GM20431 (cell line): Measurements from ENCODE around the gene LDLRAD3.

Experiments used
- in situ Hi-C: fragments of 300-500 bp; cut with MseI, MboI; formaldehyde crosslinking; loops from one replicate; pipeline ENCODE4 v1.15.0; 2020; ENCODE audit warnings: low sequenced_read_pairs; ENCODE audit not compliant: unreplicated experiment

Gene LDLRAD3

GRCh38 chr11:36092314-36093030 lies 148.6 kb downstream of the LDLRAD3 start:
- in situ Hi-C loops: no loop called here

- in situ Hi-C loops: no loop called here
Observed at GRCh38 chr11:36093548-36093947, 149.7 kb downstream of the LDLRAD3 start.

GRCh38 chr11:36094164-36094563 lies 150.3 kb downstream of the LDLRAD3 start:
- in situ Hi-C loops: no loop called here

- in situ Hi-C loops: no loop called here
Observed at GRCh38 chr11:36095716-36096115, 151.9 kb downstream of the LDLRAD3 start.

GRCh38 chr11:36097219-36097650 lies 153.4 kb downstream of the LDLRAD3 start:
- in situ Hi-C loops: no loop called here

- in situ Hi-C loops: no loop called here
Observed at GRCh38 chr11:36098087-36098486, 154.2 kb downstream of the LDLRAD3 start.

- in situ Hi-C loops: no loop called here
Observed at GRCh38 chr11:36098853-36099375, 155.1 kb downstream of the LDLRAD3 start.

GRCh38 chr11:36101466-36101865 lies 157.6 kb downstream of the LDLRAD3 start:
- in situ Hi-C loops: no loop called here

- in situ Hi-C loops: no loop called here
Observed at GRCh38 chr11:36102868-36103267, 159.0 kb downstream of the LDLRAD3 start.

GRCh38 chr11:36103933-36104530 lies 160.2 kb downstream of the LDLRAD3 start:
- in situ Hi-C loops: no loop called here

GRCh38 chr11:36104660-36104992 lies 160.8 kb downstream of the LDLRAD3 start:
- in situ Hi-C loops: no loop called here

- in situ Hi-C loops: no loop called here
Observed at GRCh38 chr11:36105743-36106581, 162.1 kb downstream of the LDLRAD3 start.

- in situ Hi-C loops: no loop called here
Observed at GRCh38 chr11:36107547-36107946, 163.7 kb downstream of the LDLRAD3 start.

- in situ Hi-C loops: no loop called here
Observed at GRCh38 chr11:36108881-36109589, 165.2 kb downstream of the LDLRAD3 start.

GRCh38 chr11:36109590-36109849 lies 165.7 kb downstream of the LDLRAD3 start:
- in situ Hi-C loops: no loop called here

- in situ Hi-C loops: no loop called here
Observed at GRCh38 chr11:36109850-36110606, 166.2 kb downstream of the LDLRAD3 start.

GRCh38 chr11:36110668-36111410 lies 167.0 kb downstream of the LDLRAD3 start:
- in situ Hi-C loops: no loop called here

GRCh38 chr11:36114095-36114494 lies 170.2 kb downstream of the LDLRAD3 start:
- in situ Hi-C loops: no loop called here

GRCh38 chr11:36115378-36115801 lies 171.5 kb downstream of the LDLRAD3 start:
- in situ Hi-C loops: no loop called here
